Measurements from ENCODE around the gene CBR3. TPM values are rescaled to one million over a fixed set of nuclear protein-coding genes. Genes with fewer than 3 reads are reported as not detected.

Gene CBR3
- 0.77 TPM for polyA plus RNA-seq (2012; ENCODE audit: low read depth, missing spikeins)

- TF ChIP-seq POLR2A (IDR thresholded peaks at IDR 0.05; ENCODE audit: low read depth, low read length) (no peak), POLR2AphosphoS5 (IDR thresholded peaks at IDR 0.05; ENCODE audit: low read depth, low read length) (no peak), TAF1 (IDR thresholded peaks at IDR 0.05; ENCODE audit: low read depth, low read length) (no peak), PAX5 (IDR thresholded peaks at IDR 0.05; ENCODE audit: insufficient read depth, low read length, severe bottlenecking) (no peak), POU2F2 (IDR thresholded peaks at IDR 0.05; ENCODE audit: low read depth, low read length) (no peak), SPI1 (IDR thresholded peaks at IDR 0.05; ENCODE audit: low read depth, low read length) (no peak)
- FAIRE-seq (no peak), DNase-seq (ENCODE audit: insufficient read length, low spot score) (no peak)
Measured at GRCh38 chr21:36134803-36135390, at the start of gene CBR3. CBR3 (plus strand) TSS chr21:36135079; CDS start chr21:36135193, 114 bp downstream.

- DNase-seq (ENCODE audit: insufficient read length, low spot score) (no peak), FAIRE-seq (no peak)
- TF ChIP-seq PAX5 (IDR thresholded peaks at IDR 0.05; ENCODE audit: insufficient read depth, low read length, severe bottlenecking): no peak
- TF ChIP-seq TAF1 (IDR thresholded peaks at IDR 0.05; ENCODE audit: low read depth, low read length): no peak
- no peak for TF ChIP-seq POLR2AphosphoS5 (IDR thresholded peaks at IDR 0.05; ENCODE audit: low read depth, low read length)
- no peak for TF ChIP-seq POLR2A (IDR thresholded peaks at IDR 0.05; ENCODE audit: low read depth, low read length)
- no peak for TF ChIP-seq POU2F2 (IDR thresholded peaks at IDR 0.05; ENCODE audit: low read depth, low read length)
Measured at GRCh38 chr21:36087362-36088138, 47.3 kb upstream of the CBR3 start.

GRCh38 chr21:36089946-36090345, 44.9 kb upstream of the CBR3 start:
- no peak for TF ChIP-seq SPI1 (IDR thresholded peaks at IDR 0.05; ENCODE audit: low read depth, low read length)
- no peak for TF ChIP-seq PAX5 (IDR thresholded peaks at IDR 0.05; ENCODE audit: insufficient read depth, low read length, severe bottlenecking)
- no peak for TF ChIP-seq POLR2AphosphoS5 (IDR thresholded peaks at IDR 0.05; ENCODE audit: low read depth, low read length)
- TF ChIP-seq POLR2A (IDR thresholded peaks at IDR 0.05; ENCODE audit: low read depth, low read length): no peak
- TF ChIP-seq POU2F2 (IDR thresholded peaks at IDR 0.05; ENCODE audit: low read depth, low read length): no peak
- TF ChIP-seq TAF1 (IDR thresholded peaks at IDR 0.05; ENCODE audit: low read depth, low read length): no peak
- no peak for FAIRE-seq
- DNase-seq (ENCODE audit: insufficient read length, low spot score): no peak

DNA sequence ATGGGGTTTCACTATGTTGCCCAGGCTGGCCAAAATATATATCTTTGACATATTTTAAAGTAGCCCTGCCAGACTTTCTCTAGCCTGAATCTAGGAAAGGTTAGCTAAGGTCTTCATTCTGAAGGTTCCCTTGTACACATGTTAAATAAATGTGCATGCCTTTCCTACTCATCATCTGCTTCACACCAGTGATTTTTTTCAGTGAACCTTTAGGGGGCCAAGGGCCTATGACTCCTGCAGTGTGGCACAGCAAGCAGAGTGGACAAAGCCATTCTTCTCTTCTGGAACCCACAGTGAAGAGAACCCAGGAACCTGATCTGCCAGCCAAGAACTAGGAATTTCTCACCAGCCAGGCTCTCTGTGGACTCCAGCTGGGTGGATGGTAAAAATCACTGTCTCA, 42.2 kb upstream of the CBR3 start:
- FAIRE-seq (no peak), DNase-seq (ENCODE audit: insufficient read length, low spot score) (no peak)
- TF ChIP-seq POU2F2 (IDR thresholded peaks at IDR 0.05; ENCODE audit: low read depth, low read length): no peak
- no peak for TF ChIP-seq TAF1 (IDR thresholded peaks at IDR 0.05; ENCODE audit: low read depth, low read length)
- no peak for TF ChIP-seq POLR2A (IDR thresholded peaks at IDR 0.05; ENCODE audit: low read depth, low read length)
- no peak for TF ChIP-seq SPI1 (IDR thresholded peaks at IDR 0.05; ENCODE audit: low read depth, low read length)
- TF ChIP-seq POLR2AphosphoS5 (IDR thresholded peaks at IDR 0.05; ENCODE audit: low read depth, low read length): no peak
- no peak for TF ChIP-seq PAX5 (IDR thresholded peaks at IDR 0.05; ENCODE audit: insufficient read depth, low read length, severe bottlenecking)

DNA sequence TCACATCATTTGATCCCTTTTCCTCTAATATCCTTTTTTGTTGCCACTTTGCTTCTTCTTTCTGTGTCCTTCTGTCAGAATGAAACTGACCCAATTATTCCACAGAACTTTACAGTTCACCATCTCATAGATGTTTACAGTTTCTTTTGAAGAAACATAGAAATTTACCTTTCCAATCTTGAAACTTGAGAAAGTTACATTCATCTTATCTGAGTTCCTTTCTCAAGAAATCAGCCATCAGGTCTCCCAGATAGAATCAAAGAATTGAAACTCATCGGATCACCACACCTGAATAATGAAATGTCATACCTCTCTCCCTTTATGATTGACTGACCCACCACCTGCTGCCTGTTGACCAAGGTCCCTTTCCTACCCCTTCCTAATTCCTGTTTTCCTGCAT, 41.4 kb upstream of the CBR3 start:
- FAIRE-seq: no peak
- DNase-seq (ENCODE audit: insufficient read length, low spot score): no peak
- TF ChIP-seq POLR2A (IDR thresholded peaks at IDR 0.05; ENCODE audit: low read depth, low read length) (no peak), SPI1 (IDR thresholded peaks at IDR 0.05; ENCODE audit: low read depth, low read length) (no peak), PAX5 (IDR thresholded peaks at IDR 0.05; ENCODE audit: insufficient read depth, low read length, severe bottlenecking) (no peak), TAF1 (IDR thresholded peaks at IDR 0.05; ENCODE audit: low read depth, low read length) (no peak), POLR2AphosphoS5 (IDR thresholded peaks at IDR 0.05; ENCODE audit: low read depth, low read length) (no peak)

GRCh38 chr21:36096398-36097290, 38.2 kb upstream of the CBR3 start:
- FAIRE-seq: no peak
- TF ChIP-seq SPI1 (IDR thresholded peaks at IDR 0.05; ENCODE audit: low read depth, low read length): no peak
- no peak for TF ChIP-seq POLR2A (IDR thresholded peaks at IDR 0.05; ENCODE audit: low read depth, low read length)
- TF ChIP-seq POLR2AphosphoS5 (IDR thresholded peaks at IDR 0.05; ENCODE audit: low read depth, low read length): no peak
- TF ChIP-seq PAX5 (IDR thresholded peaks at IDR 0.05; ENCODE audit: insufficient read depth, low read length, severe bottlenecking): no peak
- no peak for DNase-seq (ENCODE audit: insufficient read length, low spot score)

DNA sequence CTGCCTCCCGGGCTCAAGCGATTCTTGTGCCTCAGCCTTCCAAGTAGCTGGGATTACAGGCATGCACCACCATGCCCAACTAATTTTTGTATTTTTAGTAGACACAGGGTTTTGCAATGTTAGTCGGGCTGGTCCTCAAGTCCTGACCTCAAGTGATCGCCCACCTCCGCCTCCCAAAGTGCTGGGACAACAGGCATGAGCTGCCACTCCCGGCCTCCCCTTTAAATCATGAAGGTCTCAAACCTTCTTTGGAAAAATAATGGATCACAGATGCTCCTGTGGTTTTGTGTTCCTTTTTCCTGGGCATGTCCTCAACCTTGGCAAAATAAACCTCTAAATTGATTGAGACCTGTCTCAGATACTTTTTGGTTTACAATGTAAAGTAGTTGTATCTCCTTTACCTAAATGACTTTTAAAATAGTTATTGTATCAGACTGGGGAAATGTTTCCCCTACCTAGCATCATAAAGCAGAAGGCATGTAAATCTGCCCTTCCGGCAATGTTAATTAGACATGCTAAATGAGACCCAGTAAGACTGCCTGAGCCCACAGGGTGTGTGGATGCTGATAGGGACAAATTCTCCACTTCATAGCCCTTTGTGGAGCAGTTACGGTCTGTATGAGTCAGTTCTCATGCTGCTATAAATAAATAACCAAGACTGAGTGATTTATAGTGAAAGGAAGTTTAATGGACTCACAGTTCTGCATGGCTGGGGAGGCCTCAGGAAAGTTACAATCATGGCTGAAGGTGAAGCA, 37.3 kb upstream of the CBR3 start:
- FAIRE-seq (peak; percentile 23), DNase-seq (ENCODE audit: insufficient read length, low spot score) (no peak)
- no peak for TF ChIP-seq TAF1 (IDR thresholded peaks at IDR 0.05; ENCODE audit: low read depth, low read length)
- no peak for TF ChIP-seq POLR2A (IDR thresholded peaks at IDR 0.05; ENCODE audit: low read depth, low read length)
- TF ChIP-seq SPI1 (IDR thresholded peaks at IDR 0.05; ENCODE audit: low read depth, low read length): no peak
- TF ChIP-seq POU2F2 (IDR thresholded peaks at IDR 0.05; ENCODE audit: low read depth, low read length): no peak
- no peak for TF ChIP-seq POLR2AphosphoS5 (IDR thresholded peaks at IDR 0.05; ENCODE audit: low read depth, low read length)
- TF ChIP-seq PAX5 (IDR thresholded peaks at IDR 0.05; ENCODE audit: insufficient read depth, low read length, severe bottlenecking): no peak

- TF ChIP-seq POU2F2 (IDR thresholded peaks at IDR 0.05; ENCODE audit: low read depth, low read length) (no peak), POLR2A (IDR thresholded peaks at IDR 0.05; ENCODE audit: low read depth, low read length) (no peak), TAF1 (IDR thresholded peaks at IDR 0.05; ENCODE audit: low read depth, low read length) (no peak), PAX5 (IDR thresholded peaks at IDR 0.05; ENCODE audit: insufficient read depth, low read length, severe bottlenecking) (no peak), POLR2AphosphoS5 (IDR thresholded peaks at IDR 0.05; ENCODE audit: low read depth, low read length) (no peak), SPI1 (IDR thresholded peaks at IDR 0.05; ENCODE audit: low read depth, low read length) (no peak)
- FAIRE-seq (no peak), DNase-seq (ENCODE audit: insufficient read length, low spot score) (no peak)
Measured at GRCh38 chr21:36098182-36098532, 36.7 kb upstream of the CBR3 start.

Measured in GM12891 (cell line).